WTC11 (cell line): ENCODE data around the gene VIPR2. TPM values are rescaled to one million over a fixed set of nuclear protein-coding genes. Genes with fewer than 3 reads are reported as not detected.

Experiments used
- ATAC-seq: fragments of 200-7000 bp; cut with Tn5 transposase; 2 replicates; pipeline ENCODE4 v1.10.0; 2021; ENCODE audit warnings: mild to moderate bottlenecking, moderate library complexity
- CTCF ChIA-PET: fragments of 300-600 bp; sonication (Branson Sonifier 250); formaldehyde crosslinking; loops from one replicate; lab custom pipeline; 2021; ENCODE audit warnings: antibody characterized with exemption; lab: Charles Lee
- POLR2A ChIA-PET: fragments of 350-600 bp; sonication (Branson Sonifier 250); formaldehyde crosslinking; loops from one replicate; lab custom pipeline; 2021; ENCODE audit warnings: antibody characterized with exemption; lab: Charles Lee
- DNase-seq: peaks from one replicate; pipeline ENCODE4 v3.0.0; 2021; ENCODE audit warnings: low spot score
- H3K27ac Mint-ChIP-seq: 2 replicates; pipeline ENCODE4 v1.8.0; 2021; ENCODE audit warnings: mixed read lengths
- H3K27me3 Mint-ChIP-seq: 2 replicates; pipeline ENCODE4 v1.8.0; 2021; ENCODE audit warnings: low read depth, mild to moderate bottlenecking, moderate library complexity, mixed read lengths
- H3K36me3 Mint-ChIP-seq: 2 replicates; pipeline ENCODE4 v1.8.0; 2021; ENCODE audit warnings: mixed read lengths
- H3K4me1 Mint-ChIP-seq: 2 replicates; pipeline ENCODE4 v1.8.0; 2022; ENCODE audit warnings: mixed read lengths
- H3K4me3 Mint-ChIP-seq: 2 replicates; pipeline ENCODE4 v1.8.0; 2021; ENCODE audit warnings: mild to moderate bottlenecking, moderate library complexity, mixed read lengths
- H3K9me3 Mint-ChIP-seq: 2 replicates; pipeline ENCODE4 v1.8.0; 2021; ENCODE audit warnings: mixed read lengths
- CDX4 ChIP-seq: fragments of 250-450 bp; sonication (Bioruptor Pico); IDR thresholded peaks from 2 replicates; pipeline ENCODE4 v1.9.0; 2021; ENCODE audit warnings: moderate library complexity, mild to moderate bottlenecking, inconsistent platforms, borderline replicate concordance
- EMX1 ChIP-seq: fragments of 250-450 bp; sonication (Bioruptor Pico); IDR thresholded peaks from 2 replicates; pipeline ENCODE4 v1.8.0; 2021; ENCODE audit warnings: mild to moderate bottlenecking
- FOXJ3 ChIP-seq: sonication (generic); formaldehyde crosslinking; IDR thresholded peaks from 2 replicates; pipeline ENCODE4 v1.9.0; 2021; ENCODE audit warnings: missing genetic modification reagents, mild to moderate bottlenecking, borderline replicate concordance
- GRHL2 ChIP-seq: fragments of 250-450 bp; sonication (Bioruptor Pico); IDR thresholded peaks from 2 replicates; pipeline ENCODE4 v1.8.0; 2022; ENCODE audit warnings: mild to moderate bottlenecking, moderate library complexity; ENCODE audit not compliant: insufficient replicate concordance, severe bottlenecking
- IRF2 ChIP-seq: sonication (generic); formaldehyde crosslinking; IDR thresholded peaks from 2 replicates; pipeline ENCODE4 v1.8.0; 2022; ENCODE audit warnings: low read depth, missing genetic modification reagents, borderline replicate concordance
- JAZF1 ChIP-seq: fragments of 250-450 bp; sonication (Bioruptor Pico); IDR thresholded peaks from 2 replicates; pipeline ENCODE4 v1.9.0; 2021; ENCODE audit warnings: moderate library complexity, mild to moderate bottlenecking, inconsistent platforms
- MXD4 ChIP-seq: fragments of 250-450 bp; sonication (Bioruptor Pico); IDR thresholded peaks from 2 replicates; pipeline ENCODE4 v1.8.0; 2021; ENCODE audit warnings: mild to moderate bottlenecking, moderate library complexity, borderline replicate concordance
- MYBL2 ChIP-seq: sonication (generic); formaldehyde crosslinking; IDR thresholded peaks from 2 replicates; pipeline ENCODE4 v1.8.1; 2023; ENCODE audit warnings: mild to moderate bottlenecking, moderate library complexity, missing genetic modification reagents
- NFYB ChIP-seq: sonication (generic); formaldehyde crosslinking; conservative IDR thresholded peaks from 2 replicates; pipeline ENCODE4 v1.8.0; 2022; ENCODE audit warnings: low read depth, missing genetic modification reagents
- NR3C1 ChIP-seq: sonication (generic); formaldehyde crosslinking; conservative IDR thresholded peaks from 2 replicates; pipeline ENCODE4 v1.8.1; 2023; ENCODE audit warnings: low read depth, mild to moderate bottlenecking, missing genetic modification reagents
- PRRX2 ChIP-seq: fragments of 250-450 bp; sonication (Bioruptor Pico); IDR thresholded peaks from 2 replicates; pipeline ENCODE4 v1.8.0; 2021; ENCODE audit warnings: mild to moderate bottlenecking
- RELA ChIP-seq: sonication (generic); formaldehyde crosslinking; IDR thresholded peaks from 2 replicates; pipeline ENCODE4 v1.8.1; 2022; ENCODE audit warnings: missing genetic modification reagents, mild to moderate bottlenecking, borderline replicate concordance
- TCF7 ChIP-seq: sonication (generic); formaldehyde crosslinking; IDR thresholded peaks from 2 replicates; pipeline ENCODE4 v1.8.0; 2022; ENCODE audit warnings: mild to moderate bottlenecking, low read depth, missing genetic modification reagents, moderate library complexity
- USF1 ChIP-seq: sonication (generic); formaldehyde crosslinking; IDR thresholded peaks from 2 replicates; pipeline ENCODE4 v1.8.0; 2022; ENCODE audit warnings: mild to moderate bottlenecking, missing genetic modification reagents
- ZNF317 ChIP-seq: sonication (generic); formaldehyde crosslinking; IDR thresholded peaks from 2 replicates; pipeline ENCODE4 v1.8.1; 2023; ENCODE audit warnings: low read depth, mild to moderate bottlenecking, moderate library complexity, missing genetic modification reagents, borderline replicate concordance
- ZNF396 ChIP-seq: fragments of 250-450 bp; sonication (Bioruptor Pico); IDR thresholded peaks from 2 replicates; pipeline ENCODE4 v1.8.0; 2021; ENCODE audit warnings: mild to moderate bottlenecking, moderate library complexity, borderline replicate concordance
- ZNF512 ChIP-seq: sonication (generic); formaldehyde crosslinking; IDR thresholded peaks from 2 replicates; pipeline ENCODE4 v1.8.1; 2022; ENCODE audit warnings: missing genetic modification reagents, borderline replicate concordance
- ZNF671 ChIP-seq: fragments of 250-450 bp; sonication (Bioruptor Pico); IDR thresholded peaks from 2 replicates; pipeline ENCODE4 v1.8.0; 2021; ENCODE audit warnings: mild to moderate bottlenecking
- total RNA-seq: library from RNA; stranded (reverse); gene quantifications from 3 replicates; pipeline ENCODE4 v1.2.3, GENCODE V29; 2021
- TF ChIP-seq, protein P1 (sequence below): sonication (generic); formaldehyde crosslinking; IDR thresholded peaks from 2 replicates; pipeline ENCODE4 v1.8.1; 2022; ENCODE audit warnings: low read depth, missing genetic modification reagents, borderline replicate concordance
- TF ChIP-seq, protein P2 (sequence below): sonication (generic); formaldehyde crosslinking; IDR thresholded peaks from 2 replicates; pipeline ENCODE4 v1.8.0; 2022; ENCODE audit warnings: mild to moderate bottlenecking, missing genetic modification reagents
- TF ChIP-seq, protein P3 (sequence below): sonication (generic); formaldehyde crosslinking; conservative IDR thresholded peaks from 2 replicates; pipeline ENCODE4 v1.8.1; 2023; ENCODE audit warnings: mild to moderate bottlenecking, low read depth, missing genetic modification reagents, moderate library complexity
- TF ChIP-seq, protein P4 (sequence below): fragments of 250-450 bp; sonication (Bioruptor Pico); conservative IDR thresholded peaks from 2 replicates; pipeline ENCODE4 v1.9.0; 2021; ENCODE audit warnings: mild to moderate bottlenecking

Gene VIPR2
- total RNA-seq, 1 experiment from 2014 or later: 7.5 TPM

DNA sequence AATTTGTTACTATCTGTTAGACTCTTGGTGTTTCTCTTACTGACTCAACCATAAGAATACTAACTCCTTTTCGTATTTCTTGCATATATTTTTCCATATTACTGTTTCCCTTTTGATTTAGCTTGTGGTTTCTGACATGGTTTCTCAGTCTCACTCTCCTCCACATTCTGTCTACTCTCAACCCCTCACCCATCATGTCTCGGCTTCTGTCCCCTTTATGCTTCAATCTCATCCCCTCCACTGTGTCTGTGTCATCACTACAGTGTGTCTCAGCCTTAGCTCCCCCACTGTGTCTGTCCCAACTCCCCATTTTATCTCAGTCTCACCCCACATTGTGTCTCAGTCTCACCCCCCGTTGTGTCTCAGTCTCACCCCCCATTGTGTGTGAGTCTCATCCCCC, 126.9 kb downstream of the VIPR2 start (continued):
- no peak for TF ChIP-seq IRF2
- TF ChIP-seq, protein P1, sequence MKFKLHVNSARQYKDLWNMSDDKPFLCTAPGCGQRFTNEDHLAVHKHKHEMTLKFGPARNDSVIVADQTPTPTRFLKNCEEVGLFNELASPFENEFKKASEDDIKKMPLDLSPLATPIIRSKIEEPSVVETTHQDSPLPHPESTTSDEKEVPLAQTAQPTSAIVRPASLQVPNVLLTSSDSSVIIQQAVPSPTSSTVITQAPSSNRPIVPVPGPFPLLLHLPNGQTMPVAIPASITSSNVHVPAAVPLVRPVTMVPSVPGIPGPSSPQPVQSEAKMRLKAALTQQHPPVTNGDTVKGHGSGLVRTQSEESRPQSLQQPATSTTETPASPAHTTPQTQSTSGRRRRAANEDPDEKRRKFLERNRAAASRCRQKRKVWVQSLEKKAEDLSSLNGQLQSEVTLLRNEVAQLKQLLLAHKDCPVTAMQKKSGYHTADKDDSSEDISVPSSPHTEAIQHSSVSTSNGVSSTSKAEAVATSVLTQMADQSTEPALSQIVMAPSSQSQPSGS: no peak
- TF ChIP-seq, protein P2, sequence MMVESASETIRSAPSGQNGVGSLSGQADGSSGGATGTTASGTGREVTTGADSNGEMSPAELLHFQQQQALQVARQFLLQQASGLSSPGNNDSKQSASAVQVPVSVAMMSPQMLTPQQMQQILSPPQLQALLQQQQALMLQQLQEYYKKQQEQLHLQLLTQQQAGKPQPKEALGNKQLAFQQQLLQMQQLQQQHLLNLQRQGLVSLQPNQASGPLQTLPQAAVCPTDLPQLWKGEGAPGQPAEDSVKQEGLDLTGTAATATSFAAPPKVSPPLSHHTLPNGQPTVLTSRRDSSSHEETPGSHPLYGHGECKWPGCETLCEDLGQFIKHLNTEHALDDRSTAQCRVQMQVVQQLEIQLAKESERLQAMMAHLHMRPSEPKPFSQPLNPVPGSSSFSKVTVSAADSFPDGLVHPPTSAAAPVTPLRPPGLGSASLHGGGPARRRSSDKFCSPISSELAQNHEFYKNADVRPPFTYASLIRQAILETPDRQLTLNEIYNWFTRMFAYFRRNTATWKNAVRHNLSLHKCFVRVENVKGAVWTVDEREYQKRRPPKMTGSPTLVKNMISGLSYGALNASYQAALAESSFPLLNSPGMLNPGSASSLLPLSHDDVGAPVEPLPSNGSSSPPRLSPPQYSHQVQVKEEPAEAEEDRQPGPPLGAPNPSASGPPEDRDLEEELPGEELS (CRISPR knock-in tag): no peak
- TF ChIP-seq, all 79 proteins: peak for 0

DNA sequence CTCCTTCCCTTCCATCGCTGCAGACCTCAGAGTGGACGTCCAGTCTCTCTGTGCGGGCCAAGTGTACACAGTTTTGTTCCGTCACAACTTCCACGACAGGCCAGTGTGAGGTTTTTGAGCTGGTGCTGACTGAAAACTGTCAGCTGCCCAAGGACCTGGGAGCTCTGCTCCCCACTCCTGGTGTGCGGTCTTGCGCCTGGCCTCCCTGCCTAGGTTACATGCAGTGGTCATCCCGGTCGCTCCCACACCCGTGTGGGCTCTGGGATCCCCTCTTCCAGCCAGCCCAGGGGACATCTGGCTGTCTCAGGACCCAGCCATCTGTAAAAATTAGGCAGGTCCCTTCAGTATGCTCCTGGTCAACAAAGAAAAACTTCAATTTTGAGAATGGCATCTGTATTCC, 127.5 kb downstream of the VIPR2 start:
- no peak overlapping the region for H3K4me3 Mint-ChIP-seq
- ChIA-PET POLR2A (no interaction called here), CTCF (no interaction called here)
- peaks cover 8% of the 10 kb centered on the region for H3K9me3 Mint-ChIP-seq
- DNase-seq (no peak), ATAC-seq (no peak)
- H3K4me1 Mint-ChIP-seq: peaks cover 19% of the 10 kb centered on the region
- TF ChIP-seq TCF7 (CRISPR knock-in tag): no peak
- TF ChIP-seq, protein P3, sequence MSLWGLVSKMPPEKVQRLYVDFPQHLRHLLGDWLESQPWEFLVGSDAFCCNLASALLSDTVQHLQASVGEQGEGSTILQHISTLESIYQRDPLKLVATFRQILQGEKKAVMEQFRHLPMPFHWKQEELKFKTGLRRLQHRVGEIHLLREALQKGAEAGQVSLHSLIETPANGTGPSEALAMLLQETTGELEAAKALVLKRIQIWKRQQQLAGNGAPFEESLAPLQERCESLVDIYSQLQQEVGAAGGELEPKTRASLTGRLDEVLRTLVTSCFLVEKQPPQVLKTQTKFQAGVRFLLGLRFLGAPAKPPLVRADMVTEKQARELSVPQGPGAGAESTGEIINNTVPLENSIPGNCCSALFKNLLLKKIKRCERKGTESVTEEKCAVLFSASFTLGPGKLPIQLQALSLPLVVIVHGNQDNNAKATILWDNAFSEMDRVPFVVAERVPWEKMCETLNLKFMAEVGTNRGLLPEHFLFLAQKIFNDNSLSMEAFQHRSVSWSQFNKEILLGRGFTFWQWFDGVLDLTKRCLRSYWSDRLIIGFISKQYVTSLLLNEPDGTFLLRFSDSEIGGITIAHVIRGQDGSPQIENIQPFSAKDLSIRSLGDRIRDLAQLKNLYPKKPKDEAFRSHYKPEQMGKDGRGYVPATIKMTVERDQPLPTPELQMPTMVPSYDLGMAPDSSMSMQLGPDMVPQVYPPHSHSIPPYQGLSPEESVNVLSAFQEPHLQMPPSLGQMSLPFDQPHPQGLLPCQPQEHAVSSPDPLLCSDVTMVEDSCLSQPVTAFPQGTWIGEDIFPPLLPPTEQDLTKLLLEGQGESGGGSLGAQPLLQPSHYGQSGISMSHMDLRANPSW (CRISPR knock-in tag): no peak
- no peak for TF ChIP-seq ZNF512 (CRISPR knock-in tag)
- TF ChIP-seq FOXJ3: no peak
- no peak for TF ChIP-seq USF1 (CRISPR knock-in tag)
- TF ChIP-seq NFYB (CRISPR knock-in tag): no peak
- no peak for TF ChIP-seq MYBL2
- no peak for TF ChIP-seq JAZF1
- no peak for TF ChIP-seq EMX1 (CRISPR knock-in tag)
- TF ChIP-seq, protein P4, sequence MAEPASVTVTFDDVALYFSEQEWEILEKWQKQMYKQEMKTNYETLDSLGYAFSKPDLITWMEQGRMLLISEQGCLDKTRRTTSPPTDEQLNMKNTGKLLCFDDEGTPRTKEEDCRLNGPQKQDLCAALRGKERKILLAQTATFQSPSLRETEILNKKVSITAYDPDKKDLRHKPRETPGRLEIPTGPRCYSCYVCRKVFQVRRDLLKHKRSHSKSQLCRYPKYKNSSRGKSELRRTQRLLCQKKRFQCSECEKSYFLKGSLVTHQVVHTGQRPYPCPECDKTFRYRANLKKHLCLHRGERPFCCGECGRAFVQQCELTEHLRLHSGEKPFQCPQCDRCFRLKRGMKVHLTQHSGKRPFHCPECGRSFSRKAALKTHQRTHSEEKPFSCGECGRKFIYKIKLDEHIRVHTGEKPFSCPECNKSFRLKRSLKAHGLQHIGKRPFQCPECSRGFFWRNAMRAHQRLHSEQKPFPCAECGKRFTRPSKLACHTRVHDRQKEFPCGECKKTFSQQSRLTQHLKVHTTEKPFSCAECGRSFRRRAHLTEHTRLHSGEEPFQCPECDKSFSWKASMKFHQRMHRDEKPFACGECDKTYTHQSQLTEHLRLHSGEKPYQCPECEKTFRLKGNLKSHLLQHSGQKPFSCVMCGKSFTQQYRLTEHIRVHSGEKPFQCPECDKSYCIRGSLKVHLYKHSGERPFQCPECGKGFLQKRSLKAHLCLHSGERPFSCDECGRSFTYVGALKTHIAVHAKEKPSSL (CRISPR knock-in tag): no peak
- TF ChIP-seq MXD4 (CRISPR knock-in tag): no peak
- TF ChIP-seq ZNF671 (CRISPR knock-in tag): no peak
- TF ChIP-seq RELA (CRISPR knock-in tag): no peak
- TF ChIP-seq NR3C1 (CRISPR knock-in tag): no peak
- TF ChIP-seq PRRX2 (CRISPR knock-in tag): no peak
- no peak for TF ChIP-seq ZNF317
- no peak for TF ChIP-seq CDX4 (CRISPR knock-in tag)
- no peak for TF ChIP-seq ZNF396
- no peak for TF ChIP-seq GRHL2
- H3K27ac Mint-ChIP-seq: no peak overlapping the region
- no peaks in the 10 kb centered on the region for H3K27me3 Mint-ChIP-seq
- no peaks in the 10 kb centered on the region for H3K36me3 Mint-ChIP-seq
